HuH-7.5 (cell line): ENCODE data around the gene KIR2DL1.
"Not testable (repeated sequence)": the region's sequence is repeated elsewhere in the genome, so short reads cannot be mapped to it uniquely, and the experiment has no call there.

ENCODE experiments used
- DNase-seq: peaks from one replicate; pipeline ENCODE4 v3.0.0; 2011; ENCODE audit warnings: low spot score

KIR2DL1 gene

GRCh38 chr19:54824416-54824815 is 54.8 kb downstream of the KIR2DL1 start:
- not testable (repeated sequence) for DNase-seq

GRCh38 chr19:54825326-54825725 is 55.7 kb downstream of the KIR2DL1 start:
- not testable (repeated sequence) for DNase-seq

- not testable (repeated sequence) for DNase-seq
Observed at GRCh38 chr19:54828064-54828463, 58.5 kb downstream of the KIR2DL1 start.

GRCh38 chr19:54832496-54832895 is 62.9 kb downstream of the KIR2DL1 start, which contains the start of gene KIR2DS4:
TSS of gene KIR2DS4 (plus strand) at chr19:54832676.
- not testable (repeated sequence) for DNase-seq
